DMS 273 (cell line): ENCODE results near the gene TWIST1.
A peak's percentile ranks its signal among the peaks of the same experiment; 100 is the strongest.

Experiments
- DNase-seq: peaks from one replicate; lab custom pipeline; 2025; ENCODE audit not compliant: unreplicated experiment; lab: John Stamatoyannopoulos, UW

Gene TWIST1

GRCh38 chr7:19113855-19114550 is 3.4 kb downstream of the TWIST1 start:
- DNase-seq, result no peak

GRCh38 chr7:19113002-19113350 is 4.5 kb downstream of the TWIST1 start:
- no peak for DNase-seq

GRCh38 chr7:19112274-19113001 is 5.0 kb downstream of the TWIST1 start:
- no peak for DNase-seq

GRCh38 chr7:19111474-19112273 is 5.8 kb downstream of the TWIST1 start:
- no peak for DNase-seq

- DNase-seq, result no peak
Measured at GRCh38 chr7:19110776-19111175, 6.7 kb downstream of the TWIST1 start.

- no peak for DNase-seq
Measured at GRCh38 chr7:19110026-19110730, 7.3 kb downstream of the TWIST1 start.

GRCh38 chr7:19109000-19109946 is 8.2 kb downstream of the TWIST1 start:
- no peak for DNase-seq

- peak; percentile 82 for DNase-seq
Measured at GRCh38 chr7:19107356-19108146, 9.9 kb downstream of the TWIST1 start.

DNA sequence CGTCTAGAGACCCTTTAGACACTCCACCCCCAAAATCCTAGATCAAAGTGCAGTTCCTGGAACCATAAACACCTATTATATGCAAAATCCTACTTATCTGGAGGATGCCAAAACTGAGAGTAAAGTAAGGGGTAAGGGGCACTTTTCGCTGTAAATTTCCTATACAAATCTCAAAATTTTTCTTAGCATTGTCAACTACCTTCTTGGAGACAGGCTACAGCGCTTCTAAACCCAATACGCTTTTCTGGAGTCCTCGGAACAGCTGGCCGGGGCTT is 10.4 kb downstream of the TWIST1 start:
- DNase-seq, result no peak

DNA sequence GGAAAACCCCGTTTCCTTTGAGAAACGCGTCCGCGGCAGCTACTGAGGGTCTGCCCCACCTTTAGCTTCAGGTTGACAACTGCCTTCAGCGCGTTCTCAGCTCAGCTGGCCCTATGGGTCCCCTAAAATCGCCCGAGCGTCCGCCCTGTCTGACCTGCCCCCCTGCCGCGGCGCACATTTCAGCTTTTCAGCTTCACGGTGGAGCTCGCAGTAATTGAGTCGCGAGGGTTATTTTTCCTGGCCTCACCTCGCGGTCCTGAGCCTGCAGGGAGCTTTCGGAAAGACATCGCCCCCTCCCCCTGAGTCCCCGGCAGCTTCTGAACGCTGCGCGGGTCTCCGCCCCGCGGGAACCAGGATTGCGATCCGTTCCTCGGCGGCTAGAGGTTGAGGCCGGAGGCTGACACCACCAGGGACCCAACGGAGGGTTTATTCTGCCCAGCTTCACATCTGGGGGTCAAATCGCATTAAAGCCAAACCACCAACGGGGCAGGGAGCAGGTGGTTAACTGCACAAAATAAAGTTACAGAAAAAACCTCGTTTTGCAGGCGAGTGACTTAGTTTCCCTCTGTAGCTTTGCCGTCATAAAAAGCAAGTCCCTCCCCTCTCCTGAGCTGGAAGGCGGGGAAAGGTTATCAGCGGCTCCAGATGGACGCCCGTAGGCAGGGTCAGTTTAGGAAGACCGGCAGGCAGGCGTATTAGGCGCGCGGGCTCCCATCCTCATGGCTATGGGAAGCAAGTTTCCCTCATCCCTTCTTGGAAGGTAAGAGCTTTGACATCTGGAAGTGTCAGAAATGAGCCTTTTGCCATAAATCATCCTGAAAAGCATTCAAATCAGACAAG is 11.0 kb downstream of the TWIST1 start:
- DNase-seq, result peak; percentile 37

DNA sequence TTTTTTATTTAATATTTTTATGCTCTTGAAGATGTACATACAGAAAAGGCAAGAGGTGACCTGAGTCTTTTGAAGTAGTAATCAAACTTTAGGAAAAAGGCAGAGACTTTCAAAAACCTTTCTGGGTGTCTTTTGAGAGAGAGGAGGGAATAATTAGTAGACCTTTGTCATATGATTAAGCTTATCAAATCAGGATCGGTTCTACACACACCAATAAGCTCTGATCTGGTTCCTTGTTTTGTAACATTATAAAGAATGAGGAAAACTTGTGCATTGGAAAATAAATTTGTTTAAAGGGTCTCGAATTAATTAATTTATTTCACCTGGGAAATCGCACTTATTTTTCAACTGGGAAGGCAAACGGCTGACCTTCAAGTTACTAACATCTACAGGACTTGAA is 11.9 kb downstream of the TWIST1 start:
- no peak for DNase-seq

- DNase-seq, result no peak
Measured at GRCh38 chr7:19104811-19105210, 12.6 kb downstream of the TWIST1 start.

GRCh38 chr7:19102884-19103283 is 14.6 kb downstream of the TWIST1 start:
- DNase-seq, result no peak

DNA sequence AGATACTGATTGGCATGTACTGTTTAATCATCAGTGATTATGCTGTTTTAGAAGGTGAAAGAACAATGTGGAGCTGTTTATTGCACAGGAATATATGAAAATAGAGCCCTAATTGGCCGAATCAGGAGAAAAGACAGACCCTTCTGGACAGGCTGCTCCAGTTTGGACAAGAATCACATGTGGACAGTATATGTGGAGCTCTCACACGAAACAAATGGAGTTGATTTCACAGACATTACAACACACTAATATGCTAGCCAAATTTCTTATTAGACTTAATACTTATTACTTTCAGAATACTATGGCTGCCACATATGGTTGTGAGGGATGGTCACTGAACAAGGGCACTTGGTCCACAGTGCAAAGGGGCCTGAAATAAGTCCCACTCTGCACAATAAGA is 15.5 kb downstream of the TWIST1 start:
- no peak for DNase-seq

- DNase-seq, result no peak
Measured at GRCh38 chr7:19101472-19101871, 16.0 kb downstream of the TWIST1 start.

DNA sequence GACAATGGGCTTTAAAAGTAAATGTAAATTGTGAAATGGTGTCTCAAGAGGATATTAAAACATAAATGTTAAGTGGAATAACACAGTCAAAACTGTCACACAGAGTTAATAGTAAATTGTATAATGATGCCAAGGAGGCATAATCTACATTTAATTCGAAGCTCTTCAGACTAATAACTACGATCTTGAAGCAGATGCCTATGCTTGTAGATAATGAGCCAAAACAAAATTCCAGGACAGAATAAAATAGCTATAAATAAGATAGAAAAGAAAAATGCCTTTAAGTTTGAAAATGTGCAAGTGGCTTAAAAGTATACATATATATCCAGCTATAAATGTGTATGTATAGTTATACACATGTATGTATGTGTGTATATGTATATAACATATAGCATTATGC is 17.5 kb downstream of the TWIST1 start:
- no peak for DNase-seq

DNA sequence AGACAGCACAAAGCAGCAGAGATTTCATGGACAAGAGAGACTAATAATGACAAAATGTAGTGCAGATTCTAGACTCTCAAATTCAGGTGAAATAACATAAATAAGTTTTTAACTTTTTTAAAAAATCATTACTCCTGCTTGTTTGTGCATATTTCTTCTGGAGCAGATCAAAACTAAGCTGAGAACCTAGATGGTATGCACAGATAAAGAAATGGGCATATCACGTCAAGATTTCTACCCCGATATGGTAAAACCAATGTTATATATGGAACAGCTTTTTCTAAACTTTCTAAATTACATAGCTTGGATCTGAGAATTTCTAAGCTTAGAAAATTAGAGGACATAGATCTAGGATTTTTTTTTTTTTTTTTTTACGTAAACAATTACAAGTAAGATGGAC is 18.2 kb downstream of the TWIST1 start:
- no peak for DNase-seq

- DNase-seq, result no peak
Measured at GRCh38 chr7:19098510-19098909, 18.9 kb downstream of the TWIST1 start.
